Gastrocnemius medialis (tissue), 4 donors: ENCODE measurements around the gene IRAK2.

Source experiments
- CTCF ChIP-seq, 5 experiments: fragments of 450-650 bp in 3 of 5; fragments of 200-600 bp in 2 of 5; sonication (generic) in 2 of 5; IDR thresholded peaks in 4 of 5; conservative IDR thresholded peaks in 1 of 5; 1 replicate in 4 of 5; 2 replicates in 1 of 5; pipeline ENCODE4 v1.5.1; 2016 to 2019; ENCODE audit warnings: antibody characterized with exemption in 5 of 5, mild to moderate bottlenecking in 3 of 5, moderate library complexity in 3 of 5
- POLR2A ChIP-seq, 2 donors: fragments of 450-650 bp; IDR thresholded peaks; one replicate each; pipeline ENCODE4 v1.6.1; 2017; ENCODE audit warnings: antibody characterized with exemption in 2 of 2, mild to moderate bottlenecking in 2 of 2, moderate library complexity in 2 of 2

GRCh38 chr3:10162185-10162584 is 2.5 kb upstream of the IRAK2 start:
- TF ChIP-seq POLR2A (IDR thresholded peaks at IDR 0.05) (no peak), CTCF (IDR thresholded peaks at IDR 0.05 in 4 of 5, conservative IDR thresholded peaks at IDR 0.05 in 1 of 5) (no peak)
